ENCODE results near the gene CST11. TPM values are rescaled to one million over a fixed set of nuclear protein-coding genes. Genes with fewer than 3 reads are reported as not detected.
A peak's percentile ranks its signal among the peaks of the same experiment; 100 is the strongest.
"Not testable (repeated sequence)": the region's sequence is repeated elsewhere in the genome, so short reads cannot be mapped to it uniquely, and the experiment has no call there.

CST11 gene
- total RNA-seq: not detected

GRCh38 chr20:23452776-23453175 is at the start of gene CST11:
Gene CST11 (minus strand): TSS chr20:23452876. CDS start chr20:23452811, 65 bp downstream.
- no peak for DNase-seq (ENCODE audit: low read depth in 2 of 3, low spot score in 2 of 3)

GRCh38 chr20:23501926-23502325 is 49.2 kb upstream of the CST11 start:
- no peak for DNase-seq (ENCODE audit: low read depth in 2 of 3, low spot score in 2 of 3)

- no peak for DNase-seq (ENCODE audit: low read depth in 2 of 3, low spot score in 2 of 3)
Observed at GRCh38 chr20:23497536-23497935, 44.9 kb upstream of the CST11 start.

GRCh38 chr20:23493172-23493772 is 40.6 kb upstream of the CST11 start:
- no peak for DNase-seq (ENCODE audit: low read depth in 2 of 3, low spot score in 2 of 3)

GRCh38 chr20:23492292-23492691 is 39.6 kb upstream of the CST11 start:
- DNase-seq (ENCODE audit: low read depth in 2 of 3, low spot score in 2 of 3): no peak

GRCh38 chr20:23490817-23491216 is 38.1 kb upstream of the CST11 start, which contains the start of gene CST8:
Gene CST8 (plus strand): TSS chr20:23491117. CDS start chr20:23491668, 551 bp downstream.
- no peak for DNase-seq (ENCODE audit: low read depth in 2 of 3, low spot score in 2 of 3)

GRCh38 chr20:23488996-23489395 is 36.3 kb upstream of the CST11 start:
- no peak for DNase-seq (ENCODE audit: low read depth in 2 of 3, low spot score in 2 of 3)

GRCh38 chr20:23488470-23488869 is 35.8 kb upstream of the CST11 start:
- DNase-seq (ENCODE audit: low read depth in 2 of 3, low spot score in 2 of 3): no peak

GRCh38 chr20:23484081-23484480 is 31.4 kb upstream of the CST11 start:
- no peak for DNase-seq (ENCODE audit: low read depth in 2 of 3, low spot score in 2 of 3)

GRCh38 chr20:23482138-23482537 is 29.5 kb upstream of the CST11 start:
- no peak for DNase-seq (ENCODE audit: low read depth in 2 of 3, low spot score in 2 of 3)

GRCh38 chr20:23479043-23479442 is 26.4 kb upstream of the CST11 start:
- DNase-seq (ENCODE audit: low read depth in 2 of 3, low spot score in 2 of 3): no peak

GRCh38 chr20:23477223-23477622 is 24.5 kb upstream of the CST11 start:
- DNase-seq (ENCODE audit: low read depth in 2 of 3, low spot score in 2 of 3): no peak

GRCh38 chr20:23476015-23476754 is 23.5 kb upstream of the CST11 start:
- DNase-seq (ENCODE audit: low read depth in 2 of 3, low spot score in 2 of 3): no peak

- DNase-seq (ENCODE audit: low read depth in 2 of 3, low spot score in 2 of 3): no peak
Observed at GRCh38 chr20:23475395-23475794, 22.7 kb upstream of the CST11 start.

- not testable (repeated sequence) for DNase-seq (ENCODE audit: low read depth in 2 of 3, low spot score in 2 of 3)
Observed at GRCh38 chr20:23473293-23473692, 20.6 kb upstream of the CST11 start.

GRCh38 chr20:23472306-23472705 is 19.6 kb upstream of the CST11 start:
- DNase-seq (ENCODE audit: low read depth in 2 of 3, low spot score in 2 of 3): not testable (repeated sequence)

- DNase-seq (ENCODE audit: low read depth in 2 of 3, low spot score in 2 of 3): not testable (repeated sequence)
Observed at GRCh38 chr20:23466961-23467360, 14.3 kb upstream of the CST11 start.

- no peak for DNase-seq (ENCODE audit: low read depth in 2 of 3, low spot score in 2 of 3)
Observed at GRCh38 chr20:23461180-23461579, 8.5 kb upstream of the CST11 start.

GRCh38 chr20:23459461-23460150 is 6.9 kb upstream of the CST11 start:
- peak in 1 of 3 donors; percentile 68 for DNase-seq (ENCODE audit: low read depth in 2 of 3, low spot score in 2 of 3)

- no peak for DNase-seq (ENCODE audit: low read depth in 2 of 3, low spot score in 2 of 3)
Observed at GRCh38 chr20:23456873-23457272, 4.2 kb upstream of the CST11 start.

GRCh38 chr20:23456409-23456808 is 3.7 kb upstream of the CST11 start:
- DNase-seq (ENCODE audit: low read depth in 2 of 3, low spot score in 2 of 3): peak in 1 of 3 donors; percentile 65

- DNase-seq (ENCODE audit: low read depth in 2 of 3, low spot score in 2 of 3): no peak
Observed at GRCh38 chr20:23455639-23456038, 3.0 kb upstream of the CST11 start.
